Measurements from ENCODE around the gene VWA8.

VWA8 gene

DNA sequence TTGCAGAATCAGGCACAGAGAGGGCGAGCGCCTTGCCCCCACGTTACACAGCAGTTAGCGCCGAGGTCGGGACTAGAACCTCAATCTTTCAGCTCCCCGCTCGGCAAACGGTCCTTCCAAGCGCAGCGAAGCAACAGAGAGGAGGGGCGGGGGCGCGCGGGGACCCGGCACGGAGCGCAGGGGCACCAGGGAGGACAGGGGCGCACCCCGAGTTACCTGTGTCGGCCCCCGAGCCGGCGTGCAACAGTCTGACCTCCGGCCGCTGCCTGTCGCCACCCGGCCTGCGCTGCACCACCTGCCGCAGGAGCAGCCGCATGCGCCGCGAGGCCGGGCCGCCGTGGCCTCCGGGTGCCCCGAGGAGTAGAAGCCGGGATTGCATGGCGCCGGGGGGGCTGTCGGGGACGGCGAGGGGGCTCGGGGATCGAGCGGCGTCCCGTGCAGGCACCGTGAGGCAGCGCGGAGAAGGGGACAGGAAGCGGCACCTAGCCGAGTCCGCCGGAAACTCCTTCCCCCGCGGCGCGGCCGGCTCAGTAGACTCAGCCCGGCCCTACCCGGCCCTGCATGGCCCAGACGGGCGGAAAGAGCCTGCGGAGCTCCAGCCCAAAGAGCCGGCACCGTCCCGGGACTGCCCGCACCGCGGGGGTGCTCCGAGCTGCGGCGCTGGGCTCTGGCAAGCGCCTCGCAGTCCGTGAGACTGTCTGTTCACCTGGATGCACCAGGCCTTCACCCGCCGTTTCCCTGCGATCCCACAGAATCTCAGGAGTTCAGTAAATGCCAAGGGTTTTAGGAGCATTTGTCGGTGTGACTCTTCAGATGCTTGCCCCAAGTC lies at the start of gene VWA8:
Gene VWA8, minus strand, starts transcription at position 473 of the 829 bp plus-strand sequence. Its CDS starts 94 bp downstream, at position 379.
- DNase-seq = peak; percentile 86

DNA sequence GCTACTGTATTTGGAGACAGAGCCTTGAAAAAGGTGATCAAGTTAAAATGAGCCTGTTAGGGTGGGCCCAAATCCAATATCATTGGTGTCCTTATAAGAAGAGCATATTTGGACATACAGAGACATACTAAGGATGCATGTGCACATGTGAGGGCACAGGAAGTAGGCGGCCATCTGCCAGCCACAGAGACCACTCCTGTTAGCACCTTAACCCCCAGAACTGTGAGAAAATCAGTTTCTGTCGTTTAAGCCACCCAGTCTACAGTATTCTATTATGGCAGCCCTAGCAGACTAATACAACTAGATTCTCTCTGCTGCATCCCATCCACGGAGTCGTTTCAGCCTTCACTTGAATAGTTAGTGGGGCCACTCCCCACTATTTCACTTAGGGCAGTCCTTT lies 48.1 kb upstream of the VWA8 start:
- DNase-seq = no peak

DNA sequence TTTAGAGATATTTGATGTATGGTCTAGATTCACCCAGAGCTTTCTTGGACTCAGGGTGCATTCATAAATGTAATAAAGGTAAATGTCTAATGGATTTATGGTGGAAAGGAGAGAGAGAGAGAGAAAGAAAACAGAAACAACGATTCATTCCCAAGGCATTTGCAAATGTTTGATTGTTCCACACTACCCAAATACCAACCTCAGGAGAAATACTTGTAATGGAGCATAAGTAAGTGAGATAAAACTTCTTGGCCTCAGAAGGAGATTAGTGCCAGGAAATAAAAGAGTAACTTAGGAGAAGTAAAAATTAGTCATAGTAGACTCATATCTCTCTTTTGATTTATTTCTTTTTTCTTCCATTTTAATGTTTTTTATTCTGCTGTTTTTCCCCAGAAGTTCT lies 46.9 kb upstream of the VWA8 start:
- DNase-seq = no peak

DNA sequence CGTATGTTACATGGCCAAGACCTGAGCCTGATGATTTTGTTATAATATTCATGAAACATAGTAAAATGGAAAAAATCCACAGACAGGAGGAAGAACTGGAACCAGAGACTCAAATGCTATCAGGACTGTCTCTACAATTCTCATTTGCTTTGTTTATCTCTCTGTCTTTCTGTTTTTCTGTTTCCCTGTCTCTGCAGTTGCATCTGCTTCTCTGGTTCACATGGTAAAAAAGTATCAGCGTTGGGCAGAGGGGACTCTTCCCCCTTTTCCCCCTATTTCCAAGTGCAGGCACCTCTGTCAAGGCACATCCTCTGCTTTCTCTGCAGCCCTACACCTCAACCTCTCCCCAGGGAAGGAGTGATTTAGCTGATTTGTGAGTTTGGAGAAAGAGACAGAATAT lies 41.2 kb upstream of the VWA8 start:
- DNase-seq = no peak

DNA sequence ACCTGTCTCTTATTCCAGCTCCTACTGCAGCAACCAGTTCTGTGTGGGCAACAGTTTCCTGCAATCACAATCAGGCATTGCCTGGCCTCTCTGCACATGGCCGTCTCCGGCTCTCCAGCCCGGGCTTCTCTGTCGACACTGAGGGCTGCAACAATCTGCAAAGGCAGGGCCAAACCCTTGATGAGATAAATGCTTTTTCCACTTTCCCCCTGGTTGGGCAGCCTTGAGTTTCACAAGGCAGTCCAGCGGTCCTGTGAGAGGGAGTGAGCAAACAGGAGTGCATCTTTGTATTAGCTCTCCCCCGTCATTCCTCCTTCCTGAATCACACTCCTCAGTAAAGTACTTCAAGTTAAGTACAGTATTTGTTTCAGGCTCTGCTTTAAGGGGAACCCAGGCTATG lies 40.7 kb upstream of the VWA8 start:
- DNase-seq = no peak

DNA sequence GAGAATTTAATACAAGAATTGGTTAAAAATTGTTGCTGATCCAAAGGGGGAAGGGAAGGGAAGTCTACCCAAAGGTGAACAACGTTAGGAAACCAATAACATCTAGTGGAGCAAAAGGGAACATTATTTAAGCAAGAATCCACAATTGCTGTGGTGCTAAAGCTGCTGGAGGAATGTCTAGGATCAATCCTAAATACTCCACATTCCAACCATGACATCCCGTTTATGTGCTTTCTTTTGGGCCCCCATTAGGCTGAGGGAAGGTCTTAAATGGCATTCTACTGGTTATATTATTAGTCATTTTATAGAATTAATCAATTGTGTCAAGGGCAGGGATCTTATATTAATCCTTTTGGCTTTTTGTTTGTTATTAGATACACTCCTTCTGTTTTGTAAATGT lies 39.9 kb upstream of the VWA8 start:
- no peak for DNase-seq

DNA sequence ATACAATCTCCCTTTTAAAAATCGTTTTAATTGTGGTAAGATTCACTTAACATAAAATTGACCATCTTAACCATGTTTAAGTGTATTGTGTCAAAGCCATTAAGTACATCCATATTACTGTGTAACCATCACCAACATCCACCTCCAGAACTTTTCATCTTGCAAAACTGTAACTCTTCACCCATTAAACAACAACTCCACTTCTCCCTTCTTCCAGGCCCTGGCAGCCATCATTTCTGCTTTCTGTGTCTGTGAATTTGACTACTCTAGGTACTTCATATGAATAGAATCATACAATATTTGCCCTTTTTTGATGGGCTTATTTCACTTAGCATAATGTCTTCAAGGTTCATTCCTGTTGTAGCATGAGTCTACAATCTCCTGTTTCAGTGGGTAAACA lies 36.5 kb upstream of the VWA8 start:
- no peak for DNase-seq

DNA sequence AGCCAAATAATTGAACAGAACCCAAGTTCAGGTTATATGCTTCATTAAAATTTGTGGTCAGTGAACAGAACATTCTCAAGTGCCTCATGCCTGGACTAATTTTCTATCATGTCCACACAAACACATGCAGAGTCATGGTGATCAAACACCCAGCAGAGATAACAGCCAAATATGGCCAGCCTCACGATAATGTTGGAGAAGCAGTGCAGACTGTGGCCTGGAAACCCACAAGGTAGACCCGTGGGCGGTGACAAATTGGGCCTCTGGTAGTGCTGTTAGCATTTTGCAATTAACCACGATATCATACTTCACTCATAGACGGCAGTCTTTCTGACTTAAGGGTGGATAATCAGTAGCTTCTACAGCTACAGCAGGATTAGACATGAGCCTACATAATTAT lies 35.0 kb upstream of the VWA8 start:
- no peak for DNase-seq

DNA sequence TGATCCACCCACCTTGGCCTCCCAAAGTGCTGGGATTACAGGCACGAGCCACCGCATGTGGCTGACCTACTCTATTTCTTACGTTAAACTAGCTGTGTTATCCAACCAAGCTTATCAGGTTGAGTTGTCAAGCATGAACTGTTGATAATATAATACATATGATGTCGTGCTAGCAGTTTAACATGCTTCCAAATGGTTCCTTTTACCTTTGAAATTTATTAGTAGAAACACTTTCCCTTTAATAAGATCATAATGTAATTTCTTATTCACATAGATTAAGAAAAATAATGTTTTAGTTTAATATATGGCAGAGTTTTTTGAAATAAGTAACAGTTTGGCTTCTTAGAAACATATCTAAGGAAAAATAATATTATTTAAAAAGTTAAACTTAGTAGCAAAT lies 34.4 kb upstream of the VWA8 start:
- DNase-seq = no peak

DNA sequence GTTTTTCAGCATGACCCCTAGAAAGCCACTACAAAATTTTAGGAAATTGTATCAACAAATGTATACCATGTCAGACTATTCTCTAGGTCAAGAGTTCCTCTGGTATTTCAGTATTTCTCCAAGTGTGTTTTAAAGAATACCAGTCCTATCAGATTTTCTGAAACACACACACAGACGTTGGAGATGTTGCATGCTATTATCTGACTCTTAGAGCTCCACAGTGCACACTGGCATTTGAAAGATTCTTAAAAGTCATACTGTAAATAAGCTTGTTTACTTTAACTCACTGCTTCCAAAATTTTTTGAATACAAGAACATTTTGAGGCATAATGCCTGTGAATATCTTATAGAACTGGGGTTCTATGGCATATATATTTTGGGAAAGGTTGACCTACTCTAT lies 33.8 kb upstream of the VWA8 start:
- no peak for DNase-seq

DNA sequence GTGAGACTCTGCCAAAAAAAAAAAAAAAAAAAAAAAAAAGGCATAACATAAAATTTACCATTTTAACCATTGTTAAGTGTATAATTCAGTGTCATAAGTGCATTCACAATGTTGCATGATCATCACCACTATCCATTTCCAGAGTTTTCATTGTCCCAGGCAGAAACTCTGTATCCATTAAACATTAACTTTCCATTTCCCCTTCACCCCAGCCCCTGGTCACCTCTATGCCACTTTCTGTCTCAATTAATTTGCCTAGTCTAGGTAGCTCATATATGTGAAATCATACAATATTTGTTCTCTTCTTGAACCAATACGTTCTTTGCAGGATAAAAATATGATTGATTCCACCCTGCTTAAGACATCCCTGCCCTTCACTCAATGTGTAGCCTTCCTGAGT lies 31.0 kb upstream of the VWA8 start:
- DNase-seq = no peak

DNA sequence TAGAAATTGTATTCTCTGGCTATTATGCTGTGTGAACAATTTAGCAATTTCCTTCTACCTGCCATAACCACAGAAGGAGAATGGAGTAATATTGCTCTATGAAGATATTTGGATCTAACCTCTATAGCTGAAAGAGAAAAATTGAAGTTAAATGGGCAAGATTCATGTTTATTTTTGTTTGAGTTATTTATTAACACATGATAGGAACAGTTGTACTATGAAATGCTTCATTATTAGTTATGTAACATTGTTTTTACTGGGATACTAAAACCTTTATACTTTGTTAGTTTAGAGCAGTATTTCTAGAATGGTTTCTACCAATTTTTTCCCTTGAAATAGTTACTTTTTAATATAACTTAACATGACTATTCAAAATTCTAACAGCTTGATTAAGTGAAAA lies 27.3 kb upstream of the VWA8 start:
- no peak for DNase-seq

DNA sequence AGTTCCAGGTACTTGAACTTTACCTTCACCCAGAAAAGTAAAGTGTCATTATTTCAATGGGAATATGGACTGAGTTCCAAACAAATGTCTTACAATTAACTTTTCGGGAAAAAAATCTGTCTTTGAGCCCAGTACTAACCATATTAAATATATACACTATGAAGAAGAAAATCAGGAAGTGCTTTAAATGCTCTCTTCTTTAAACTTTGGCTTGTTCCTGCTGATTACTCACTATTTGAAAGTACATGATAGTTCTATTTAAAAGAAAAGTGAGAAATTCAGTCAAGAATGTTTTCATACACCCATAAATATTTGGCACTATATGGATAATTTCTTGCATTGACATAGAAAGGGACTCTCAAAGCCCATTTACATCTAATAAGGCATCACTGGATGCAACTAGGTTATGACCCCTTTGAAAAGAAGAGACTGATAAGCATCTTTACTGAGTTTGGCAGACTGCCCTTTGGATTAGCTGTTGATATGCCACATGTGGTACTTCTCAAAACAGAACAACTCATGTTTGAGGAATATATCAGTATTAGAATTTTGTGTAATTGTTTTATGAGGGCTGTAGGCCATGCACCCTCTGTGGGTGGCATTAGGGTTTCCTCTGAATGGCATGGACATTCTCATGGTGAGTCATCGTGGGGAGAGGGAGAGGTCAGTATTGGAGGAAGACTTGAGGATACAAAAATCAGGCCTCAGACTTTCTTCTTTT lies 25.0 kb upstream of the VWA8 start:
- DNase-seq = no peak

DNA sequence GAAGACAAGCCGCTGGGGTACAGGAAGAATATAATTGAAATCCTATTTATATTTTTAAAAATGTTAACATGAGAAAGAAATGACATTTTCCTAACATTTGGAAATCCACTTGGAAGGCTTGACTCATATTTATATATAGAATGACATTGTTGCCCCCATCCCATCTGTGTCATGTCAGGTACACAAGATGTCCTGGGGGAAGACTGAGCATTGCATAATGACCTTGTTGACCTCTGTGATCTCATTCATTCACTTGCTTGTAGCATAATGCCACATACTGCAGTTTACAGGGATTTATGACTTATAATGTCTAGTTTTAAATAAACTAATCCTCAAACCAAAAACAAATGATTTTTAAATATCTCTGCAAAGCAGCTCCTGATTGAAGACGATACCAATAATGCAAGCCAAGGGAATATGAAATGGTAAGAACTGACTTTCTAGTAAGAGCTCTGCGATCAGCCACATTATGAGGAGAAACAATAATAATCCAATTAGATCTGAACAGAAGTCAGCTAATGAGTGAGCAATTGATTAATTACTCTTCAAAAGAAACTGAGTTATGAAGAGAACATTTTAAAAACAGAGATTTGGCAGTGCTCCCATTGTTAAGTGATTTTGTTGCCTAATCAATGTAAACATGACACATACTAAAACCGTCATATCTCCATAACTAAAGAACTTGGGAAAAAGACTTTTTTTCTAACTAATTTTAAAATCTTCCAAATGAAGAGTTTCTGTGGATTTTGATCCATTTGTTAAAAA lies 21.2 kb upstream of the VWA8 start:
- DNase-seq = no peak

DNA sequence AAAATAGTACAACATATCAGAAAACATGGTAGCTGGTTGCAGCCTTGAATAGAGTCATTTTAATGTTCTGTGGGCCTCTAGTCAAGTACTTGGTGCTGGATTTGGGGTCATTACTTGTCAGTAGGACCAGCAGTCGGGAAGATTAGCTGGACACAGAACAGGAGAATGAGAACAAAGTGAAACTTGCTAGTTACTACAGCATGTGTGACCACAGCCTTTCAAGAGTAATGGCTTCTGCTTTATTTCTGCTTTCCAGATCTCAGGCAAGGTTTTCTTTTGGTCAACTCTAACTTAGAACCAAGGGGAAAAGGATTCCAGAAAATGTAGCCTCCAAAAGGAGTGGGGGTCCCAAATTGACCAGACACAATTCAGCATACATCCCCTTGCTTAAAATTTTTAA lies 17.1 kb upstream of the VWA8 start:
- no peak for DNase-seq

DNA sequence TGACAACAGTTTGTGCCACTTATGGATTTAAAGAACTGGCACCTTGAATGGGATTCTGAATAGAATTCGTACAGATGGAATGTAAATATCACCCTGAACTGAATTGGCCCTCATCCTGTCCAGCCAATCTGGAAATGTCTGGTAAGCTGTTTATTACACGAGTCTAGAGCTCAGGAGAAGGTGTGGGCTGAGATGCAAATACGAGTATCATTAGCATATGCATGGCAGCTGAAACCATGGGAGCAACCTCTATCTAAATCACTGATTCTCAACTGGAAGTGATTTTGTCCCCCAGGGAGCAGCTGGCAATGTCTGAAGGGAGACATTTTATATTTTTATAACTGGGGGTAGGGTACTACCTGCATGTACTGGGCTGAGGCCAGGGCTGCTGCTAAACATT lies 15.6 kb upstream of the VWA8 start:
- DNase-seq = no peak

DNA sequence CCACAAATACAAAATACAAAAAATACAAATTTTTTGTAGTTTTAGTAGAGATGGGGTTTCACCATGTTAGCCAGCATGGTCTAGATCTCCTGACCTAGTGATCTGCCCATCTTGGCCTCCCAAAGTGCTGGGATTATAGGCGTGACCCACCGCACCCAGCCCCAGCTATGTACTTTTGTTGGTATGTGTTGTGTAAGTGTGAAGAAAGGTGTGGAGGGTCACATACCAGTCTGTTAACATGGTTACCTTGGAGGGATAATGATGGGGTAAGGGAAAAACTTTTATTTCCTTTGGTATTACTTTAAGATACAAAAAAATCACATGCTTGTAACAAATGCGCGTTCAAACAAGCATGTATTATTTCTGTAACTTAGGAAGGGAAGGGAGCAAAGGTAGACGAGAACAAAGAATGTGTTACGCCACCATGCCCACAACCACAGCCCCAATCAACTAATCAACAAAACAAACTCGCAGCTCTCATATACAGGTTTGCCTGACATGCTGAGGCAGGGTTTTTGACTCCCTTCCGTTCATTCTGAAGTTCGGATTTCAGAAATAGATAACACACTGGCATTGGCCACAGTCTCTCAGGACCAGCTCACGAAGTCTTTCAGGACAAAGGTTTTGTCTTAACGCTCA lies 13.5 kb upstream of the VWA8 start:
- DNase-seq = no peak

DNA sequence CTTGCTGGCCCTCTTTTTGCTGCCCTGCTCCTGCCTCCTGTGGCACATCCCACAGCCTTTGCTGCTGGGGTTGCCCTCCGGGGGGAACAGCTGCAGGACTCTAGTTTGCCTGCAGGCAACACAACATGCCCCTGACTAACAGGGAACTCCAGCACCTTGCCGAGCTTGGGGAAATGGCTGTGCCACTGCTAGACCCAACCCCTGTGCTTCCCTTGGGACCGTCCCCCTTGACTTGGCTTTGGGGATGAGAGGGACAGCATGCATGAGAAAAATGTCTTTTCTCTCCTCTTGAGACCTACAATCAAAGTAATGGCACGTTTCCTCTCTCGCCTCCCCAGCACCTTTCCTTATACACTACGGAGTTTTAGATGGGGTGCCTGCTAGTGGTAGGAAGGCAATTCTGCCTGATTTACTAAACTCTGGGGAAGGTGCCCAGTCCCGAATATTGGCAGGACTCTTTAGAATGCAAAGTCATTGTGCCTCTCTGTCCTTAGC lies 12.4 kb upstream of the VWA8 start:
- DNase-seq = no peak

DNA sequence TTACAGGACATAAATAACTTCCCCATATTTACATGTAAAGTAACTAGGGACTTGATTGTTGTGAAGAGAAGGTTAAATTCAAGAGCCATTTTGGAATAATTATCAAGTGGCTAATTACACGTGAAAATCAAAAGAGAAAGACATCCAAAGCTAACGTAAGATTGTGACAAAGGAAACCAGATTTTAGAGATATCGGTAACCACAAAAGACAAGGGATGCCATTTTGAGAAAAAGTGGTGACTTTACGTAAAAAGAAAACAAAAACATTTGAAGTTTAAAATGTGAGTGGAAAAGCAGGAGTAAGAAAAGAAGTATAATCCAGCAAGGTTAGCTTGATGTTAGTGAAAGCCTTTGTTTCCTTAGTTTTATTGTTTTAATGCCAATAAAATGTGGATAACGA lies 10.9 kb upstream of the VWA8 start:
- DNase-seq = no peak

DNA sequence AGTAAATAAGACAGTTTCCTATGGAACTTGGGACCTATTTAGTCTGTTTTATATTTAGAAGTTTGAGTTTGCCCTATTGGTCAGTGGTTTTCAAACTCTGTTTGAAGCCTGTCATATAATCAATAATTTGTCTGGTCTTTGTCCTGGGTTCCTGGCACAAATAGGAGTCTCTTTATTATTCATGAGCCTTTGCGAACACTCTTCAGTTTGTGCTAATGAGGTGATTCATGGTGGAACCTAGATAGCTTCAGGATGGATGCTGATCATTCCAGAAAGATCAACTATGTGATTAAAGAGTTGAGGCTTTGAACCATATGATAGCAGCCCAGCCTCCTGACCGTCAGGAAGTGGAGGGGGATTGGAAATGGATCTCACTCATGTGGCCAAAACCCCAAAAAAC lies 10.0 kb upstream of the VWA8 start:
- no peak for DNase-seq

DNA sequence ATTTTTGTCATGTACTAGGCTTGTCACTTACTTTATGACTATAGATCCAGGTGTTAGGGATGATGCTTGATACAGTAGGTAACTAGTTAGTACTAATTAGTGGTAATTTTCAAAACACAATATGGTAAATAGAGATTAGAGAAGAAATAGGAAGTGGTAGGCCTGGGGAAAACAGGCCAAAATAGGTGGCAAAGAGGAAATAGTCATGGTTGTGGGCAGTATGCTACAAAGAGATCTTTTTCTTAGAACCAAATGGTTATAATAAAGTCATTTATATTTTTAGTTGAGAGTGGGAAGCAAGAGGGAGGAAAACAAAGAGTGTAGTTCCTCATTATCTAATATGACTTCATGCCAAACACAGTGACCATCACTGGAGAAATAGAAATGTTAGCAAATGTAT lies 9.1 kb upstream of the VWA8 start:
- DNase-seq = no peak

DNA sequence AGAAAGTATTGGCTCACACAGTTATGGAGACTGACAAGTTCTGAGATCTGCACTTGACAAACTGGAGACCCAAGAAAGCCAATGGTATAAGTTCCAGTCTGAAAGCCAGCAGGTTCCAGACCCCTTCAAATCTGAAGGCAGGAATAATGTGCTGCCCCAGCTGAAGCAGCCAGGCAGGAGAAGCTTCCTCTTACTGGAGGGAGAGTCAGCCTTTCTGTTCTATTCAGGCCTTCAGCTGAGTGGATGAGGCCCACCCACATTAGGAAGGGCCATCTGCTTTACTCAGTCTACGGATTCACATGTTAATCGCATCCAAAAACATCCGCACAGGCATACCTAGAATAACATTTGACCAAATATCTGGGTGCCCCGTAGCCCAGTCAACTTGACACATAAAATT lies 8.2 kb upstream of the VWA8 start:
- DNase-seq = no peak

DNA sequence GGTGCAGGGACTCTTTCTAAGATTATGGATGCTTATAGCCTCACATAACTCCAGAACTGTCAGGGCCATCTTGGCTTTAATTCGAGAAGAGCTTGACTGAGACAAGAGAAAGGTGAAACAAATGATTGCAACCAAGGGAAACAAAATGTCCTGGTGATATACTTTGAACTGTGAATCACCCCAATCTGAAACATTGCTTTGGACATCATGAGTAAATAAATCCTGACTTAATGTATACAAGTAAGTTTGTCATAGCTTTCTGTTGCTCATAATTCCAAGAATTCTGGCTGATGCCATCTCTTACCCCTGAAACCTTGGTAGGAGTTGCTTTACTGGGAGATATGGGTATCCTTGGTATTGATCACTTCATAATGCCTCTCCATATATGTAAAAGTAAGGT lies 5.8 kb upstream of the VWA8 start:
- no peak for DNase-seq
